ENCODE results near the gene PDGFA.

- TF ChIP-seq EZH2phosphoT487 (IDR thresholded peaks at IDR 0.05; ENCODE audit: borderline replicate concordance, low read depth, low read length) (no peak), CTCF (conservative IDR thresholded peaks at IDR 0.05; ENCODE audit: low read length) (no peak)
These were observed 45.6 kb downstream of the PDGFA start for GRCh38 chr7:473870-474604.
